Calu3 (cell line): ENCODE results near the gene EYA3. TPM values are rescaled to one million over a fixed set of nuclear protein-coding genes. Genes with fewer than 3 reads are reported as not detected.
"Not testable (repeated sequence)": the region's sequence is repeated elsewhere in the genome, so short reads cannot be mapped to it uniquely, and the experiment has no call there.

Source experiments
- BruUV-seq: library from RNA; stranded (reverse); fragments of 400-500 nt; replicated peaks from 2 replicates; lab custom pipeline; 2021; lab: Mats Ljungman, UMichigan
- CTCF ChIA-PET: fragments of 300-600 bp; sonication (Branson Sonifier 250); formaldehyde crosslinking; loops from one replicate; lab custom pipeline; 2022; ENCODE audit warnings: antibody characterized with exemption; lab: Charles Lee
- DNase-seq: peaks from one replicate; pipeline ENCODE4 v3.0.0; 2022
- H3K27ac Mint-ChIP-seq: one replicate; pipeline ENCODE4 v1.8.0; 2022; ENCODE audit warnings: mixed read lengths; ENCODE audit not compliant: unreplicated experiment
- H3K27me3 Mint-ChIP-seq: one replicate; pipeline ENCODE4 v1.8.0; 2022; ENCODE audit warnings: mixed read lengths; ENCODE audit not compliant: unreplicated experiment
- H3K36me3 Mint-ChIP-seq: one replicate; pipeline ENCODE4 v1.8.0; 2022; ENCODE audit warnings: mild to moderate bottlenecking, moderate library complexity, mixed read lengths; ENCODE audit not compliant: insufficient read depth, unreplicated experiment
- H3K4me1 Mint-ChIP-seq: one replicate; pipeline ENCODE4 v1.8.0; 2022; ENCODE audit warnings: mild to moderate bottlenecking, low read depth, mixed read lengths; ENCODE audit not compliant: unreplicated experiment
- H3K4me3 Mint-ChIP-seq: one replicate; pipeline ENCODE4 v1.8.0; 2022; ENCODE audit warnings: mild to moderate bottlenecking, low read depth, moderate library complexity, mixed read lengths; ENCODE audit not compliant: unreplicated experiment
- H3K9me3 Mint-ChIP-seq: one replicate; pipeline ENCODE4 v1.8.0; 2022; ENCODE audit warnings: low read depth, mixed read lengths; ENCODE audit not compliant: unreplicated experiment
- CTCF ChIP-seq: fragments of 200-600 bp; IDR thresholded peaks from one replicate; pipeline ENCODE4 v1.8.0; 2022; ENCODE audit warnings: antibody characterized with exemption; ENCODE audit not compliant: unreplicated experiment
- intact Hi-C: fragments of 100-400 bp; cut with micrococcal nuclease; formaldehyde crosslinking; loops from one replicate; pipeline ENCODE4 v1.10.0; 2022; ENCODE audit not compliant: unreplicated experiment
- total RNA-seq: library from RNA; stranded (reverse); gene quantifications from 2 replicates; pipeline ENCODE4 v1.2.3, GENCODE V29; 2022

Gene EYA3
- total RNA-seq, 1 experiment from 2014 or later, result 18.8 TPM

- Mint-ChIP-seq H3K4me3 (no peak overlapping the region), H3K9me3 (no peaks in the 10 kb centered on the region), H3K4me1 (no peaks in the 10 kb centered on the region), H3K36me3 (peaks cover 18% of the 10 kb centered on the region), H3K27ac (no peak overlapping the region), H3K27me3 (no peaks in the 10 kb centered on the region)
- intact Hi-C loops, result no loop called here
- CTCF ChIA-PET, result interaction anchor here (0.7 kb wide), 1 partner anchor 171 kb away, joined by 5 read pairs; no protein-coding TSS in a partner anchor
- DNase-seq, result no peak
- no peak for TF ChIP-seq CTCF
- no TSS peak for BruUV-seq
Measured at GRCh38 chr1:28002600-28002999, 85.8 kb downstream of the EYA3 start.

- intact Hi-C loops, result no loop called here
- H3K27me3 Mint-ChIP-seq, result no peaks in the 10 kb centered on the region
- no TSS peak for BruUV-seq
- CTCF ChIA-PET, result no interaction called here
- no peak overlapping the region for H3K4me3 Mint-ChIP-seq
- no peak for DNase-seq
- H3K27ac Mint-ChIP-seq, result no peak overlapping the region
- H3K4me1 Mint-ChIP-seq, result no peaks in the 10 kb centered on the region
- no peak for TF ChIP-seq CTCF
- peaks cover 22% of the 10 kb centered on the region for H3K36me3 Mint-ChIP-seq
- H3K9me3 Mint-ChIP-seq, result no peaks in the 10 kb centered on the region
Measured at GRCh38 chr1:27999055-27999454, 89.4 kb downstream of the EYA3 start.

GRCh38 chr1:27994526-27994925 lies 93.9 kb downstream of the EYA3 start:
- H3K4me3 Mint-ChIP-seq, H3K9me3 Mint-ChIP-seq, H3K27me3 Mint-ChIP-seq, BruUV-seq, H3K27ac Mint-ChIP-seq, DNase-seq, H3K4me1 Mint-ChIP-seq, intact Hi-C loops: not testable (repeated sequence)
- CTCF ChIA-PET, result interaction anchor here (0.5 kb wide), 1 partner anchor 94 kb away, joined by 3 read pairs; the partner anchor contains the start of gene EYA3
- H3K36me3 Mint-ChIP-seq, result peaks cover 18% of the 10 kb centered on the region

- H3K36me3 Mint-ChIP-seq, result peaks cover 18% of the 10 kb centered on the region
- no peak overlapping the region for H3K27ac Mint-ChIP-seq
- no peaks in the 10 kb centered on the region for H3K4me1 Mint-ChIP-seq
- no peak for TF ChIP-seq CTCF
- no peaks in the 10 kb centered on the region for H3K9me3 Mint-ChIP-seq
- no peak for DNase-seq
- intact Hi-C loops, result no loop called here
- no peaks in the 10 kb centered on the region for H3K27me3 Mint-ChIP-seq
- no peak overlapping the region for H3K4me3 Mint-ChIP-seq
- no TSS peak for BruUV-seq
- CTCF ChIA-PET, result interaction anchor here (0.5 kb wide), 1 partner anchor 95 kb away, joined by 3 read pairs; the partner anchor contains the start of gene EYA3
Measured at GRCh38 chr1:27994060-27994459, 94.3 kb downstream of the EYA3 start.

GRCh38 chr1:27993241-27993640 lies 95.2 kb downstream of the EYA3 start:
- peaks cover 15% of the 10 kb centered on the region for H3K36me3 Mint-ChIP-seq

More at GRCh38 chr1:27993241-27993640, 95.2 kb downstream of the EYA3 start:
- Mint-ChIP-seq H3K27me3 (no peaks in the 10 kb centered on the region), H3K4me1 (no peaks in the 10 kb centered on the region), H3K9me3 (no peaks in the 10 kb centered on the region), H3K27ac (no peak overlapping the region), H3K4me3 (no peak overlapping the region)
- DNase-seq, result no peak
- no TSS peak for BruUV-seq
- no peak for TF ChIP-seq CTCF
- intact Hi-C loops, result no loop called here
- CTCF ChIA-PET, result no interaction called here
